Measurements from ENCODE around the gene BIRC7. TPM values are rescaled to one million over a fixed set of nuclear protein-coding genes. Genes with fewer than 3 reads are reported as not detected.
A peak's percentile ranks its signal among the peaks of the same experiment; 100 is the strongest.

The BIRC7 gene
- total and polyA plus RNA-seq, 10 donors, result 0.40 to 2.9 (median 1.2) TPM; not detected in 2

DNA sequence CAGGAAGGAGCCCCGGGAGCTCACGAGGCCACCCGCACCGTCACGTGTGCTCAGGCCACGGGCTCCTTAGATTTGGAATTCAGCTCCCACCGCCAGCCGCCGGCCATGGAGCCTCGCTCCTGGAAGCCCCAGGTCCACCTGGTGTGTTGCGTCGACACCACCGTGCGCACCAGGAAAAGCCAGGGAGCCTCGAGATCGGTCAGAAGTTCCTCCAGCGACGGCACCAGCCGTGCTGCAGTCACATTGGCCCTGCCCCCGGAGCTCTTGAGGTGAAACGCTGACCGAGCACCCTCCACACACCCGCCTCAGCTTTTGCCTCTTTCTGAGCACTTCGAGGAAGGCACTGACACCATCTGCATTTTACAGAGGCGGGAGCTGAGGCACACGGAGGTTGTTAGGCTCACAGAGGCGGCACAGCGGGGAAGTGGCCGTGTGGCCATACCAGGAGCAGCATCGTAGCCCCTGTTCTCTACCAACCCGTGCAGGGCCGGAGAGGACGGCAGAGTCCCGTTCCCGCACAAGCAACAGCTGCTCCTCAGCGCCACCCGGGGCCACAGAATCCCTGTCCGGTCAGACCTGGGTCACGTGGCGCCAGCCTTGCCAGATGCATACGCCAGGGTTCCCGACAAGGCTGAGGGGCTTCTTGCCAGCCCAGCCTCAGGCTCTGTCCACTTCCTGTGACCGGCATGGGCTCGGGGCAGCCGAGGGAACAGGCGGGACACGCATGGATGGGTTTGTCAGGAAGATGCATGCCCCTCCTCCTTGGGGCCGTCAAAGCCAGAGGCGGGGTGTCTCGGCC lies 11.0 kb downstream of the BIRC7 start:
- Histone ChIP-seq H3K36me3 (no peaks in the 10 kb centered on the region), H3K9me3 (no peaks in the 10 kb centered on the region), H3K4me1 (peaks cover 0 to 13% (median 0%) of the 10 kb centered on the region in 6 donors), H3K27me3 (replicated peaks in 1 of 7) (peaks cover 0 to 83% (median 38%) of the 10 kb centered on the region in 7 donors), H3K27ac (no peak overlapping the region), H3K4me3 (no peak overlapping the region)
- WGBS, 5 donors, result 33 to 44% (median 39%) methylated on average over 28 to 50 of the region's 50 CpGs
- intact Hi-C loops (cut with DNase I; ENCODE audit: low total_unique reads), result no loop called here
- TF ChIP-seq POLR2A (IDR thresholded peaks at IDR 0.05) (no peak), POLR2AphosphoS5 (IDR thresholded peaks at IDR 0.05) (peak in 1 of 3 donors; percentile 12)
- TF ChIP-seq, protein P1, sequence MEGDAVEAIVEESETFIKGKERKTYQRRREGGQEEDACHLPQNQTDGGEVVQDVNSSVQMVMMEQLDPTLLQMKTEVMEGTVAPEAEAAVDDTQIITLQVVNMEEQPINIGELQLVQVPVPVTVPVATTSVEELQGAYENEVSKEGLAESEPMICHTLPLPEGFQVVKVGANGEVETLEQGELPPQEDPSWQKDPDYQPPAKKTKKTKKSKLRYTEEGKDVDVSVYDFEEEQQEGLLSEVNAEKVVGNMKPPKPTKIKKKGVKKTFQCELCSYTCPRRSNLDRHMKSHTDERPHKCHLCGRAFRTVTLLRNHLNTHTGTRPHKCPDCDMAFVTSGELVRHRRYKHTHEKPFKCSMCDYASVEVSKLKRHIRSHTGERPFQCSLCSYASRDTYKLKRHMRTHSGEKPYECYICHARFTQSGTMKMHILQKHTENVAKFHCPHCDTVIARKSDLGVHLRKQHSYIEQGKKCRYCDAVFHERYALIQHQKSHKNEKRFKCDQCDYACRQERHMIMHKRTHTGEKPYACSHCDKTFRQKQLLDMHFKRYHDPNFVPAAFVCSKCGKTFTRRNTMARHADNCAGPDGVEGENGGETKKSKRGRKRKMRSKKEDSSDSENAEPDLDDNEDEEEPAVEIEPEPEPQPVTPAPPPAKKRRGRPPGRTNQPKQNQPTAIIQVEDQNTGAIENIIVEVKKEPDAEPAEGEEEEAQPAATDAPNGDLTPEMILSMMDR (IDR thresholded peaks at IDR 0.05 in 8 of 11, conservative IDR thresholded peaks at IDR 0.05 in 3 of 11), result no peak
- no peak for DNase-seq

DNA sequence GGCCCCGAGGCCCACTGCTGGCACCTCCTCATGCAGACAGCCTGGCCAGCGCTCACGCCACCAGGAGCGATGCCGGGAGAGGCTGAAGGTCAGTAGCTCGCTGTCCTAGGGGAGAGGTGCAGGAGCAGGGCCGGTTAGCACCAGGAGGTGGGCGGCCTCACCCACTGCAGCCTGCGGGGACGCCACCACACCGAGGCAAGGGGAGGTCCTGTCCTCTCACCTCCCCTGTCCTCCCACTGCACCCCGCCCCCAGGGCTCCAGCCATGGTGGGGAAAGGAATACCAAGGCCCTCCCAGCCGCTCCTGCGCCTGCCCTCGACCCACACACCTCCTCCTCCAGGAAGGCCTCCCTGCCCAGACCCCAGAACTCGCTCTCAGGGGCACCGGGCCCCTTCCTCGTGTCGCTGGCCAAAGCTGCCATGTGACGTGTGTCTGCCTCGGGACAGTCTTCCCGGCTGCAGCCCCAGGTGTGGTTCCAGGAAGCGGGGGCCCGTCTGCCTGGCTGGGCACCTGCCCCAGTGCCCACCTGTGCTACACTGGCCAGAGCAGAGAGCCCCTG lies 12.0 kb downstream of the BIRC7 start:
- 62 to 78% (median 69%) methylated on average over 21 to 24 of the region's 24 CpGs for WGBS, 5 donors
- Histone ChIP-seq H3K27ac (no peak overlapping the region), H3K4me1 (peaks cover 0 to 16% (median under 1%) of the 10 kb centered on the region in 6 donors), H3K9me3 (no peaks in the 10 kb centered on the region), H3K36me3 (no peaks in the 10 kb centered on the region), H3K27me3 (replicated peaks in 1 of 7) (peaks cover 0 to 94% (median 48%) of the 10 kb centered on the region in 7 donors), H3K4me3 (no peak overlapping the region)
- TF ChIP-seq POLR2AphosphoS5 (IDR thresholded peaks at IDR 0.05) (no peak), POLR2A (IDR thresholded peaks at IDR 0.05) (no peak)
- TF ChIP-seq, protein P1 (IDR thresholded peaks at IDR 0.05 in 8 of 11, conservative IDR thresholded peaks at IDR 0.05 in 3 of 11), result no peak
- intact Hi-C loops (cut with DNase I; ENCODE audit: low total_unique reads), result no loop called here
- no peak for DNase-seq

DNA sequence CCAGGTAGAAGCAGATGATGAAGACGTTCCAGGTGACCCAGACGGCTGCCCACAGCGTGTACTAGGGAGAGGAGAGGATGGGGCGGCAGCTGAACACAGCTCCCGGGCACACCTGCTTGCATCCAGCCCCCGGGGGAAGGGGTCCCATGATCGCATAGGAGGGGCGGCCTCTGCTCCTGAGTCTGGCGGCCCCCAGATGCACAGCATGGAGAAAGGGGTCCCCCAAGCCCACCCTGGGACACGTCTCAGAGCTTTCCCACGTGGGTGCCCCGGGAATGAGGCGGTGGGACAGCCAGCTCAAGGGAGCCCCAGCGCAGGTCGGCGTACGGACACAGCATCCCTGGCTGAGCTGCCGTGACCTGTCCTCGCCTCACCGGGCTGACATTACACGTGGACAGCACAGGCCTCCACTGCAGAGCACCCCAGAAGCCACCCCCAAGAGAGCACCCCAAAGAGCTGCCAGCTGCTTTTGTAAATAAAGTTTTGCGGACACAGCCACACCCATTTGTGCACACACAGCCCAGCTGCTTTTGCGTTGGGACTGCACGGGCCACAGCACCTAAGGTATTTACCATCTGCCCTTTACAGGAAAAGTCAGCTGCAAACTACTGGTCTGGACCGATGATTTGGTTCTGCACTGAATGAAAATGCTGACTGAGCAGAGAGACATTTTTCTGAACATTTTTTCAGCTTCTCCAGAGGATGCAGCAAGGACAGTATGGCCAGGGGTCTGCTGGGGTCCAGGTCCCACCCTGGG lies 13.3 kb downstream of the BIRC7 start:
- Histone ChIP-seq H3K9me3 (no peaks in the 10 kb centered on the region), H3K4me1 (peaks cover 7 to 29% (median 13%) of the 10 kb centered on the region in 6 donors), H3K36me3 (no peaks in the 10 kb centered on the region), H3K27ac (no peak overlapping the region), H3K27me3 (replicated peaks in 1 of 7) (peaks cover 0 to 100% (median 61%) of the 10 kb centered on the region in 7 donors), H3K4me3 (no peak overlapping the region)
- intact Hi-C loops (cut with DNase I; ENCODE audit: low total_unique reads), result no loop called here
- TF ChIP-seq, protein P1 (IDR thresholded peaks at IDR 0.05 in 8 of 11, conservative IDR thresholded peaks at IDR 0.05 in 3 of 11), result no peak
- TF ChIP-seq POLR2A (IDR thresholded peaks at IDR 0.05) (no peak), POLR2AphosphoS5 (IDR thresholded peaks at IDR 0.05) (no peak)
- DNase-seq, result no peak
- WGBS, 5 donors, result 71 to 79% (median 78%) methylated on average over 19 to 25 of the region's 25 CpGs
